ENCODE measurements around the gene SULT1C3. TPM values are rescaled to one million over a fixed set of nuclear protein-coding genes. Genes with fewer than 3 reads are reported as not detected.

SULT1C3 gene
- total RNA-seq (not detected in 2 replicates), polyA plus RNA-seq (not detected in 2 replicates)

DNA sequence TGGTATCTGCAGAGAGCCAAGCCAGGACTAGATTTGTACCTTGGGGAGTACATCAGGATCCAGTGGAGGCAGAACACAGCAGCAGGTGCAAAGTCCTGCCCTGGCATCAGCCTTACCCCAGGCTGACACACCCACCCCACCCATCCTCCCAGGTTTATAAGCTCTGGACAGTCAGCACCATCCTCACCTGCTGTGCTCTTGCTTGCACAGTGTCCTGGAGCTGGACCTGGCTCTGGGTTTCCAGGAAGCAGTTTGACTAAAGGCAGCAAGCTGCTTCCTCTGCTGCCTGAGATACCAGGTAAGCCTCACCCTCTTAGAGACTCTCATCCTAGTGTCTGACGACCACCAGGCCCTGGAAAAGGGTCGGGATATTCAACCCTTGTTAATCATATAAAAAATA is at the start of gene SULT1C3:
Gene SULT1C3, plus strand, starts transcription at position 183 of the 400 bp plus-strand sequence. CDS start 7,227 bp downstream, outside the sequence.
- Histone ChIP-seq H3K27ac (no peak within 1 kb of the TSS), H3K4me1 (ENCODE audit: low read depth) (no peaks in the 10 kb centered on the region), H3K9me3 (ENCODE audit: low read depth) (no peaks in the 10 kb centered on the region), H3K4me3 (no peak within 1 kb of the TSS), H3K36me3 (no peaks in the 10 kb centered on the region), H3K27me3 (no peaks in the 10 kb centered on the region)
- TF ChIP-seq, protein P1, sequence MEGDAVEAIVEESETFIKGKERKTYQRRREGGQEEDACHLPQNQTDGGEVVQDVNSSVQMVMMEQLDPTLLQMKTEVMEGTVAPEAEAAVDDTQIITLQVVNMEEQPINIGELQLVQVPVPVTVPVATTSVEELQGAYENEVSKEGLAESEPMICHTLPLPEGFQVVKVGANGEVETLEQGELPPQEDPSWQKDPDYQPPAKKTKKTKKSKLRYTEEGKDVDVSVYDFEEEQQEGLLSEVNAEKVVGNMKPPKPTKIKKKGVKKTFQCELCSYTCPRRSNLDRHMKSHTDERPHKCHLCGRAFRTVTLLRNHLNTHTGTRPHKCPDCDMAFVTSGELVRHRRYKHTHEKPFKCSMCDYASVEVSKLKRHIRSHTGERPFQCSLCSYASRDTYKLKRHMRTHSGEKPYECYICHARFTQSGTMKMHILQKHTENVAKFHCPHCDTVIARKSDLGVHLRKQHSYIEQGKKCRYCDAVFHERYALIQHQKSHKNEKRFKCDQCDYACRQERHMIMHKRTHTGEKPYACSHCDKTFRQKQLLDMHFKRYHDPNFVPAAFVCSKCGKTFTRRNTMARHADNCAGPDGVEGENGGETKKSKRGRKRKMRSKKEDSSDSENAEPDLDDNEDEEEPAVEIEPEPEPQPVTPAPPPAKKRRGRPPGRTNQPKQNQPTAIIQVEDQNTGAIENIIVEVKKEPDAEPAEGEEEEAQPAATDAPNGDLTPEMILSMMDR (IDR thresholded peaks at IDR 0.05; ENCODE audit: low read depth, low read length) = no peak
- no peak for DNase-seq (ENCODE audit: low read depth in 1 of 2, low spot score in 1 of 2)

DNA sequence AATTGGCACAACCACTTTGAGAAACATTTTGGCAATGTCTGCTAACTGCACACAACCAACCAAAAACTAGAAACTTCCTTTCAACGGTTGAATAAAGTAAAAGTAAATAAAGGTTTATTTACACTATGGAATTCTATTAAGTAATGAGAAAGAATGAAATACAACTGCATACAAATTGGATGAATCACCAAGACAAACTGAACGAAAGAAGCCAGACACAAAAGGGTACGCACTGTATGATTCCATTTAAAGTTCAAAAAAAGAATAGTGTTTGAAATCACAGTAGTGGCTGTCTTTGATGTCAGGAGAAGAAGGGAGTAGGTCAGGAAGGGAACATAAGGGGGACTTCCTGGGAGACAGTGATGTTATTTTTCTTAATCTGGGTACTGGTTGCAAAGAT is 46.5 kb upstream of the SULT1C3 start:
- DNase-seq (ENCODE audit: low read depth in 1 of 2, low spot score in 1 of 2) = no peak
- Histone ChIP-seq H3K27ac (no peak overlapping the region), H3K27me3 (no peaks in the 10 kb centered on the region), H3K9me3 (ENCODE audit: low read depth) (no peaks in the 10 kb centered on the region), H3K36me3 (no peaks in the 10 kb centered on the region), H3K4me3 (no peak overlapping the region), H3K4me1 (ENCODE audit: low read depth) (no peaks in the 10 kb centered on the region)
- TF ChIP-seq, protein P1 (IDR thresholded peaks at IDR 0.05; ENCODE audit: low read depth, low read length) = no peak

DNA sequence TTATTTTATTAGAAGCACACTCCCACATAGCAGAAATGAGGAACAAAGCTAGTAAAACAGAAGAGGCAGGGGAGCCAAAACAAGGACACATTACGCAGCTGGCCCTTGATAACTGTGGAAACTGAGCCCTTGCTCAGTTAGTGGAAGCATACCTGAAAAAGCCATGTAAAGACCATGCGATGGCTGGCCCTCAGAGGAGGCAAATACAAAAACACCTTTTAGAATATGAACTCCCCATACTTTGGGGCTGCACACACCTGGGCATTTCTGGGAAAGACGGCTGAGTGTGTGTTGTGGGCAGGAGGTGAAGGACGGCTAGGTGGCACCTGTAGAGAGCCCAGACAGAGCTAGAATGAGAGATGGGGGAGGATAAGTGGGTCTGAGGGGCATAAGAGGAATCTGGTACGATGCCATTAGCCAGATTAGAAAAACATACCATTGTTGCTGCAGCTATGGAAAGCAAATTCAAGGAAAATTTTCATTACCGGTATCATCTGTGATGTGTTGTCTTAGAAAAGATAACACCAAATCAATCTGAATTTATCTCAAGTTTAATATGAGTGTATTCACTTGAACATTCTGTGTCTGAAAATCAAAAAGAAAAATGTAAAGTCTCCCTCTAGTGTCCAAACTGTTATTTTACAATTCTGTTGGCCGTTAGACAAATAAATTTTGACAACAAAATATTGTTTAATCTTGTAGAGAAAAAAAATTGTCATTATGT is 45.2 kb upstream of the SULT1C3 start:
- peak; percentile 5 to 11 for DNase-seq (ENCODE audit: low read depth in 1 of 2, low spot score in 1 of 2)
- H3K9me3 ChIP-seq (ENCODE audit: low read depth) = no peaks in the 10 kb centered on the region
- H3K36me3 ChIP-seq = no peaks in the 10 kb centered on the region
- TF ChIP-seq, protein P1 (IDR thresholded peaks at IDR 0.05; ENCODE audit: low read depth, low read length) = peak; percentile 45
- no peaks in the 10 kb centered on the region for H3K27me3 ChIP-seq
- no peak overlapping the region for H3K4me3 ChIP-seq
- no peak overlapping the region for H3K27ac ChIP-seq
- no peaks in the 10 kb centered on the region for H3K4me1 ChIP-seq (ENCODE audit: low read depth)

DNA sequence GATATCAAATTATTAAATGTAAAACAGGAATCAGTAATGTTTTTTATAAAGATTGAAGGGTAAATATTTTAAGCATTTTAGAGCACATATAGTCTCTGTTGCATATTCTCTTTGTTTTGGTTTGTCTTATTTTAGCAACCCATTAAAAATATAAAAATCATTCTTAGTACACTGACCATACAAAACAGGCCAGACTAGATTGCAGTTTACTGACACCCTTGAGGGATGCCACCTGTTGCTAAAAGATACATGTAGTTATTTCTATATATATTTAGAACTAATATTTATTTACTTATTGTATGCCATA is 44.7 kb upstream of the SULT1C3 start:
- TF ChIP-seq, protein P1 (IDR thresholded peaks at IDR 0.05; ENCODE audit: low read depth, low read length) = no peak
- no peaks in the 10 kb centered on the region for H3K36me3 ChIP-seq
- no peaks in the 10 kb centered on the region for H3K9me3 ChIP-seq (ENCODE audit: low read depth)
- no peak overlapping the region for H3K27ac ChIP-seq
- DNase-seq (ENCODE audit: low read depth in 1 of 2, low spot score in 1 of 2) = no peak
- no peaks in the 10 kb centered on the region for H3K27me3 ChIP-seq
- no peaks in the 10 kb centered on the region for H3K4me1 ChIP-seq (ENCODE audit: low read depth)
- H3K4me3 ChIP-seq = no peak overlapping the region

DNA sequence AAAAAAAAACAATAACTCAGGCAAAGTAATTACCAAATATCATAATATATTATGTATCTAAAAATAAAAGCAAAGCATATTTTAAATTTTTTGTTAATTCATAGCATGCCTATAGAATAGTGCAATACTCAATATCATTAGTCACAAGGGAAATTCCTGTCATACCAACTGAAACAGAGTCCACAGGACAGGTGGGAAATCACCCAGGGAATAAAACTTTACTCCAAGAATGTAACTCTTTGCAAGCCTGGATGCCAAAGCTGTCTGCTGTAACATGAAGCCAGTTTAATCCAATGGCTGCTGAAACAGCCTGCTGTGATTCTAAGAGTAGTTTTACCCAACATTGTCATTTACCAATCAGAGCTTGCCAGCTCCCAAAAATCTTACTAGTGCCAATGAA is 40.0 kb upstream of the SULT1C3 start:
- no peaks in the 10 kb centered on the region for H3K27me3 ChIP-seq
- TF ChIP-seq, protein P1 (IDR thresholded peaks at IDR 0.05; ENCODE audit: low read depth, low read length) = no peak

More for the DNA sequence above, 40.0 kb upstream of the SULT1C3 start:
- Histone ChIP-seq H3K36me3 (no peaks in the 10 kb centered on the region), H3K27ac (no peak overlapping the region), H3K9me3 (ENCODE audit: low read depth) (no peaks in the 10 kb centered on the region), H3K4me3 (no peak overlapping the region), H3K4me1 (ENCODE audit: low read depth) (no peaks in the 10 kb centered on the region)
- DNase-seq (ENCODE audit: low read depth in 1 of 2, low spot score in 1 of 2) = no peak
